Stomach (tissue), 4 donors: Measurements from ENCODE around the gene ULK4.

Source experiments
- EP300 ChIP-seq: sonication (generic); formaldehyde crosslinking; IDR thresholded peaks from one replicate; pipeline ENCODE4 v1.6.1; 2017; ENCODE audit warnings: antibody characterized with exemption
- POLR2AphosphoS5 ChIP-seq, 3 donors: sonication (generic); formaldehyde crosslinking; IDR thresholded peaks; one replicate each; pipeline ENCODE4 v1.6.1; 2016; ENCODE audit warnings: antibody characterized with exemption in 3 of 3
- TF ChIP-seq, protein P1 (sequence below), 7 experiments: fragments of 450-650 bp in 4 of 7; fragments of 200-600 bp in 3 of 7; sonication (generic) in 3 of 7; IDR thresholded peaks; one replicate each; pipeline ENCODE4 v1.5.1; 2016 to 2019; ENCODE audit warnings: antibody characterized with exemption in 7 of 7, control low read depth in 2 of 7, mild to moderate bottlenecking in 1 of 7

DNA sequence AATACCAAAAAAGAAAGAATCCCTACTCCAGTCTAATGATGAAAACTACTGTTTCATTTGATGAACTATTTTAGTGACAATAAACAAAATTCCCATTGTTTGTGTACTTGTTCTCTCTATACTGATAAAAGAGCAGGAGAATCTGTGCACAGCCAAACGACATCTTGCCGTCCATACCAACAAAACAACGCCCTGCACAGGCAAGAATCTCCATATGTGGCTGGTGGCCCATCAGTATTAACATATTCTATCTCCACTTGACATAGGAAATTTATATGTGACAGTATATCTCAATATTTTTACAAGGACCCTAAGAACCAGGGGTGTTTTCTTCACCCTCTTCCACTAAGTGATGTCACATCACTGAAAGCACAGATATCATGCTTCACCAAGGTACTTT is 279.5 kb downstream of the ULK4 start:
- no peak for TF ChIP-seq EP300
- TF ChIP-seq, protein P1, sequence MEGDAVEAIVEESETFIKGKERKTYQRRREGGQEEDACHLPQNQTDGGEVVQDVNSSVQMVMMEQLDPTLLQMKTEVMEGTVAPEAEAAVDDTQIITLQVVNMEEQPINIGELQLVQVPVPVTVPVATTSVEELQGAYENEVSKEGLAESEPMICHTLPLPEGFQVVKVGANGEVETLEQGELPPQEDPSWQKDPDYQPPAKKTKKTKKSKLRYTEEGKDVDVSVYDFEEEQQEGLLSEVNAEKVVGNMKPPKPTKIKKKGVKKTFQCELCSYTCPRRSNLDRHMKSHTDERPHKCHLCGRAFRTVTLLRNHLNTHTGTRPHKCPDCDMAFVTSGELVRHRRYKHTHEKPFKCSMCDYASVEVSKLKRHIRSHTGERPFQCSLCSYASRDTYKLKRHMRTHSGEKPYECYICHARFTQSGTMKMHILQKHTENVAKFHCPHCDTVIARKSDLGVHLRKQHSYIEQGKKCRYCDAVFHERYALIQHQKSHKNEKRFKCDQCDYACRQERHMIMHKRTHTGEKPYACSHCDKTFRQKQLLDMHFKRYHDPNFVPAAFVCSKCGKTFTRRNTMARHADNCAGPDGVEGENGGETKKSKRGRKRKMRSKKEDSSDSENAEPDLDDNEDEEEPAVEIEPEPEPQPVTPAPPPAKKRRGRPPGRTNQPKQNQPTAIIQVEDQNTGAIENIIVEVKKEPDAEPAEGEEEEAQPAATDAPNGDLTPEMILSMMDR (IDR thresholded peaks at IDR 0.05) = no peak
- no peak for TF ChIP-seq POLR2AphosphoS5 (IDR thresholded peaks at IDR 0.05)
